IMR-90 (cell line): ENCODE measurements around the gene ZNF506. TPM values are rescaled to one million over a fixed set of nuclear protein-coding genes. Genes with fewer than 3 reads are reported as not detected.
A peak's percentile ranks its signal among the peaks of the same experiment; 100 is the strongest.

Experiments used
- ATAC-seq: fragments of 200-7000 bp; cut with Tn5 transposase; 2 replicates; pipeline ENCODE4 v1.9.1; 2020; ENCODE audit warnings: low read depth, mild to moderate bottlenecking, moderate library complexity
- BruUV-seq: library from RNA; stranded (reverse); fragments of 400-500 nt; replicated peaks from 2 replicates; lab custom pipeline; 2021; lab: Mats Ljungman, UMichigan
- CTCF ChIA-PET: fragments of 300-600 bp; formaldehyde crosslinking; extraction: SDS; loops from one replicate; lab custom pipeline; 2021; ENCODE audit warnings: antibody characterized with exemption; lab: Yijun Ruan, JAX
- POLR2A ChIA-PET: fragments of 300-600 bp; sonication (Branson Sonifier 250); formaldehyde crosslinking; loops from one replicate; lab custom pipeline; 2022; ENCODE audit warnings: antibody characterized with exemption; ENCODE audit not compliant: unreplicated experiment; lab: Charles Lee
- DNase-seq: peaks from one replicate; pipeline ENCODE4 v3.0.0; 2013
- H2AFZ ChIP-seq: replicated peaks from 2 replicates; pipeline ENCODE3; 2013; ENCODE audit warnings: low read length, mild to moderate bottlenecking; ENCODE audit not compliant: poor library complexity
- H2AK5ac ChIP-seq: 2 replicates; pipeline ENCODE4 v1.6.1; 2013; ENCODE audit warnings: low read depth, low read length, inconsistent platforms
- H2AK9ac ChIP-seq: replicated peaks from 2 replicates; pipeline ENCODE3; 2013; ENCODE audit warnings: mild to moderate bottlenecking, low read depth, low read length, moderate library complexity; ENCODE audit not compliant: poor library complexity
- H2BK120ac ChIP-seq: 2 replicates; pipeline ENCODE4 v1.6.1; 2013; ENCODE audit warnings: low read depth, low read length, inconsistent platforms
- H2BK15ac ChIP-seq: 3 replicates; pipeline ENCODE4 v1.6.1; 2013; ENCODE audit warnings: low read depth, low read length, inconsistent platforms
- H2BK20ac ChIP-seq: 2 replicates; pipeline ENCODE4 v1.6.1; 2013; ENCODE audit warnings: low read depth, mild to moderate bottlenecking, inconsistent platforms, low read length, moderate library complexity
- H2BK5ac ChIP-seq: 2 replicates; pipeline ENCODE4 v1.6.1; 2013; ENCODE audit warnings: mild to moderate bottlenecking, low read depth, low read length, inconsistent platforms; ENCODE audit not compliant: poor library complexity, severe bottlenecking
- H3K14ac ChIP-seq: replicated peaks from 2 replicates; pipeline ENCODE4 v1.6.1; 2013; ENCODE audit warnings: low read depth, low read length, inconsistent platforms
- H3K18ac ChIP-seq: 2 replicates; pipeline ENCODE4 v1.6.1; 2013; ENCODE audit warnings: low read depth, low read length, control low read depth
- H3K23ac ChIP-seq: 2 replicates; pipeline ENCODE4 v1.6.1; 2013; ENCODE audit warnings: low read depth, low read length, inconsistent platforms
- H3K27ac ChIP-seq: 2 replicates; pipeline ENCODE4 v1.5.1; 2013; ENCODE audit warnings: mild to moderate bottlenecking, control low read depth, low read length; ENCODE audit not compliant: insufficient read depth
- H3K27me3 ChIP-seq: 2 replicates; pipeline ENCODE4 v1.6.1; 2013; ENCODE audit warnings: low read length; ENCODE audit not compliant: control insufficient read depth, insufficient read depth
- H3K36me3 ChIP-seq: 2 replicates; pipeline ENCODE4 v1.6.1; 2013; ENCODE audit warnings: low read length, mixed read lengths; ENCODE audit not compliant: control insufficient read depth, insufficient read depth
- H3K4ac ChIP-seq: 2 replicates; pipeline ENCODE4 v1.6.1; 2013; ENCODE audit warnings: low read depth, low read length, inconsistent platforms
- H3K4me1 ChIP-seq: 2 replicates; pipeline ENCODE4 v1.6.1; 2013; ENCODE audit warnings: low read length, mixed read lengths; ENCODE audit not compliant: control insufficient read depth, insufficient read depth
- H3K4me2 ChIP-seq: 2 replicates; pipeline ENCODE4 v1.6.1; 2013; ENCODE audit warnings: low read depth, mild to moderate bottlenecking, control low read depth, low read length, moderate library complexity
- H3K4me3 ChIP-seq: 2 replicates; pipeline ENCODE4 v1.5.1; 2013; ENCODE audit warnings: low read depth, mild to moderate bottlenecking, control low read depth, low read length, moderate library complexity; ENCODE audit not compliant: insufficient read depth
- H3K56ac ChIP-seq: 2 replicates; pipeline ENCODE4 v1.6.1; 2013; ENCODE audit warnings: low read length, inconsistent platforms; ENCODE audit not compliant: insufficient read depth; ENCODE audit errors: extremely low read depth
- H3K79me1 ChIP-seq, 2 experiments: 2 replicates each; pipeline ENCODE4 v1.6.1; 2013; ENCODE audit warnings: low read length in 2 of 2, inconsistent platforms in 1 of 2, low read depth in 1 of 2
- H3K9ac ChIP-seq: 2 replicates; pipeline ENCODE4 v1.6.1; 2013; ENCODE audit warnings: low read depth, low read length, control low read depth
- H3K9me1 ChIP-seq: 2 replicates; pipeline ENCODE4 v1.6.1; 2013; ENCODE audit warnings: low read length, inconsistent platforms; ENCODE audit not compliant: insufficient read depth
- H3K9me3 ChIP-seq: 2 replicates; pipeline ENCODE4 v1.6.1; 2013; ENCODE audit warnings: low read length; ENCODE audit not compliant: control insufficient read depth, insufficient read depth
- H4K20me1 ChIP-seq: 2 replicates; pipeline ENCODE4 v1.6.1; 2013; ENCODE audit warnings: low read length, inconsistent platforms; ENCODE audit not compliant: insufficient read depth
- H4K5ac ChIP-seq: 2 replicates; pipeline ENCODE4 v1.6.1; 2013; ENCODE audit warnings: mild to moderate bottlenecking, low read depth, low read length, control low read depth
- H4K8ac ChIP-seq, 2 experiments: 2 replicates each; pipeline ENCODE4 v1.6.1; 2013; ENCODE audit warnings: low read depth in 2 of 2, low read length in 2 of 2, control low read depth in 1 of 2, inconsistent platforms in 1 of 2
- H4K91ac ChIP-seq: 2 replicates; pipeline ENCODE4 v1.6.1; 2013; ENCODE audit warnings: low read depth, low read length, inconsistent platforms; ENCODE audit not compliant: insufficient read depth
- BHLHE40 ChIP-seq: fragments of 150-350 bp; IDR thresholded peaks from 2 replicates; pipeline ENCODE4 v1.6.1; 2016; ENCODE audit warnings: mild to moderate bottlenecking, low read depth, low read length
- CEBPB ChIP-seq: IDR thresholded peaks from 2 replicates; pipeline ENCODE4 v1.6.1; 2012; ENCODE audit warnings: low read depth, low read length, improper control_type of control experiment
- CHD1 ChIP-seq: IDR thresholded peaks from 2 replicates; pipeline ENCODE4 v1.6.1; 2012; ENCODE audit warnings: low read depth, low read length, improper control_type of control experiment
- CTCF ChIP-seq: conservative IDR thresholded peaks from 2 replicates; pipeline ENCODE4 v1.5.1; 2012; ENCODE audit warnings: mild to moderate bottlenecking, low read depth, low read length, improper control_type of control experiment
- ELK1 ChIP-seq: fragments of 150-350 bp; IDR thresholded peaks from 2 replicates; pipeline ENCODE4 v1.6.1; 2016; ENCODE audit warnings: low read depth, mild to moderate bottlenecking, low read length, moderate library complexity, borderline replicate concordance
- FOS ChIP-seq: fragments of 150-350 bp; IDR thresholded peaks from 2 replicates; pipeline ENCODE4 v1.6.1; 2016; ENCODE audit warnings: low read depth, low read length
- MAFK ChIP-seq: IDR thresholded peaks from 2 replicates; pipeline ENCODE4 v1.6.1; 2012; ENCODE audit warnings: low read depth, low read length, improper control_type of control experiment
- MAZ ChIP-seq: IDR thresholded peaks from 2 replicates; pipeline ENCODE4 v1.6.1; 2012; ENCODE audit warnings: low read depth, mild to moderate bottlenecking, low read length, improper control_type of control experiment, moderate library complexity, borderline replicate concordance
- MXI1 ChIP-seq: IDR thresholded peaks from 2 replicates; pipeline ENCODE4 v1.6.1; 2012; ENCODE audit warnings: low read depth, mild to moderate bottlenecking, low read length, moderate library complexity, borderline replicate concordance
- NFE2L2 ChIP-seq: fragments of 150-350 bp; IDR thresholded peaks from 2 replicates; pipeline ENCODE4 v1.6.1; 2016; ENCODE audit warnings: low read depth, mild to moderate bottlenecking, low read length
- POLR2A ChIP-seq: IDR thresholded peaks from 2 replicates; pipeline ENCODE4 v1.6.1; 2012; ENCODE audit warnings: mild to moderate bottlenecking, low read depth, low read length
- RAD21 ChIP-seq: IDR thresholded peaks from 2 replicates; pipeline ENCODE4 v1.6.1; 2012; ENCODE audit warnings: low read length, improper control_type of control experiment
- RCOR1 ChIP-seq: IDR thresholded peaks from 2 replicates; pipeline ENCODE4 v1.6.1; 2012; ENCODE audit warnings: mild to moderate bottlenecking, low read length, improper control_type of control experiment; ENCODE audit not compliant: insufficient replicate concordance
- RFX5 ChIP-seq: IDR thresholded peaks from 2 replicates; pipeline ENCODE4 v1.8.0; 2012; ENCODE audit warnings: low read depth, mild to moderate bottlenecking, low read length, moderate library complexity
- SMC3 ChIP-seq: fragments of 150-350 bp; IDR thresholded peaks from 2 replicates; pipeline ENCODE4 v1.6.1; 2016; ENCODE audit warnings: low read depth, mild to moderate bottlenecking, antibody characterized with exemption, low read length, moderate library complexity
- USF2 ChIP-seq: fragments of 150-350 bp; IDR thresholded peaks from 2 replicates; pipeline ENCODE4 v1.6.1; 2017; ENCODE audit warnings: mild to moderate bottlenecking, antibody characterized with exemption, low read length, low read depth
- WGBS, 2 experiments: methylation state at CpG; one replicate each; pipeline versions ENCODE4 v1.1.5 to v1.1.7; 2013; ENCODE audit warnings: missing lambda C conversion rate in 2 of 2; ENCODE audit not compliant: insufficient read length in 1 of 2; ENCODE audit errors: extremely low coverage in 2 of 2; 5-methylcytosine and 5-hydroxymethylcytosine counted together
- dilution Hi-C: fragments of 300-500 bp; cut with HindIII; formaldehyde crosslinking; loops from one replicate; pipeline ENCODE4 v1.14.3; 2018; ENCODE audit warnings: low sequenced_read_pairs; ENCODE audit not compliant: unreplicated experiment
- in situ Hi-C: fragments of 300-500 bp; cut with MboI; formaldehyde crosslinking; loops from 3 replicates; pipeline ENCODE4 v1.14.3; 2019; ENCODE audit warnings: low sequenced_read_pairs, inconsistent platforms, mixed read lengths
- intact Hi-C: fragments of 100-400 bp; cut with micrococcal nuclease; formaldehyde crosslinking; loops from 2 replicates; pipeline ENCODE4 v1.10.0; 2022
- polyA plus RNA-seq, 3 experiments: library from polyadenylated mRNA; depleted of rRNA; stranded (reverse); fragments of >200 nt; gene quantifications; 2 replicates each; pipeline ENCODE4 v1.2.3, GENCODE V29; 2012; ENCODE audit warnings: low replicate concordance in 1 of 3
- total RNA-seq: library from RNA; depleted of rRNA; stranded (reverse); fragments of >200 nt; gene quantifications from 2 replicates; pipeline ENCODE4 v1.2.3, GENCODE V29; 2012

ZNF506 gene
- total and polyA plus RNA-seq, 2 of the 4 experiments (the other 2 are of a cell fraction), result 2.4 to 6.1 TPM

GRCh38 chr19:19775891-19776205 is 45.7 kb downstream of the ZNF506 start:
- Histone ChIP-seq H4K8ac (peak overlapping the region; percentile 49 to 92), H2AK5ac (no peak overlapping the region; the same call in 1 of the 2 replicates), H3K4me1 (0 out of 2 replicates have a peak, but pooled peaks cover 2% of the 10 kb centered on the region), H2AFZ (peak overlapping the region; percentile 98), H3K79me1 (peaks cover 6 to 21% of the 10 kb centered on the region in 2 experiments), H2AK9ac (peak overlapping the region; percentile 83), H3K4me3 (peak overlapping the region; percentile 73), H2BK120ac (peak overlapping the region; percentile 26; the same call in 1 of the 2 replicates), H3K56ac (peak overlapping the region; percentile 44; the same call in 1 of the 2 replicates), H3K4ac (peak overlapping the region; percentile 74), H3K9me3 (no peaks in the 10 kb centered on the region), H3K27ac (peak overlapping the region; percentile 69), H3K9me1 (no peaks in the 10 kb centered on the region), H3K23ac (peak overlapping the region; percentile 86), H3K4me2 (peak overlapping the region; percentile 76), H3K9ac (peak overlapping the region; percentile 84), H4K5ac (peak overlapping the region; percentile 63), H3K27me3 (no peaks in the 10 kb centered on the region), H2BK5ac (peak overlapping the region; percentile 52), H3K36me3 (no peaks in the 10 kb centered on the region), H2BK20ac (no peak overlapping the region), H4K20me1 (no peaks in the 10 kb centered on the region), H3K14ac (peak overlapping the region; percentile 84), H2BK15ac (no peak overlapping the region), H3K18ac (no peak overlapping the region; the same call in 1 of the 2 replicates), H4K91ac (peak overlapping the region; percentile 75)
- WGBS, 2 experiments, result 0% methylated on average over 3 of the region's 11 CpGs; no CpG with 5 or more reads in 1 of the 2 experiments
- CTCF ChIA-PET, result no interaction called here
- POLR2A ChIA-PET, result interaction anchor here (0.5 to 1.4 kb wide), 2 partner anchors 125 to 1579 kb away, joined by 3 read pairs; partner anchors contain the start of gene ZNF93
- in situ Hi-C loops (no loop called here), dilution Hi-C loops (no loop called here), intact Hi-C loops (loop anchor here (2.0 kb wide), 3 partner anchors 43 to 183 kb away; partner anchors contain the start of genes ATP13A1 and ZNF14)
- DNase-seq (no peak), ATAC-seq (peak; percentile 15)
- TF ChIP-seq MAFK (no peak), CEBPB (no peak), USF2 (no peak), CHD1 (no peak), POLR2A (no peak), MXI1 (no peak), ELK1 (no peak), MAZ (no peak), RCOR1 (no peak), RFX5 (no peak), FOS (no peak), RAD21 (no peak), SMC3 (no peak), NFE2L2 (no peak), BHLHE40 (no peak), CTCF (no peak)
- BruUV-seq, result no TSS peak
